AG04449 (cell line): ENCODE results near the gene SYK.

ENCODE experiments used
- CTCF ChIA-PET: fragments of 350-600 bp; formaldehyde crosslinking; extraction: SDS; loops from one replicate; lab custom pipeline; 2021; ENCODE audit warnings: antibody characterized with exemption; lab: Yijun Ruan, JAX
- POLR2A ChIA-PET: fragments of 400-600, 350-600 bp; formaldehyde crosslinking; extraction: SDS; loops from one replicate; lab custom pipeline; 2020; ENCODE audit warnings: antibody characterized with exemption, inconsistent platforms; lab: Yijun Ruan, JAX
- DNase-seq: peaks from one replicate; pipeline ENCODE4 v3.0.0-alpha.2; 2010; ENCODE audit warnings: low read depth, low spot score
- H3K4me3 ChIP-seq: 2 replicates; pipeline ENCODE4 v1.5.1; 2011; ENCODE audit warnings: low read depth, mild to moderate bottlenecking, control low read depth, low read length
- TF ChIP-seq, protein P1 (sequence below): IDR thresholded peaks from one replicate; pipeline ENCODE4 v1.5.1; 2011; ENCODE audit warnings: mild to moderate bottlenecking, moderate library complexity, low read length, control low read depth, inconsistent platforms; ENCODE audit not compliant: insufficient read depth; ENCODE audit errors: missing control alignments

The SYK gene

DNA sequence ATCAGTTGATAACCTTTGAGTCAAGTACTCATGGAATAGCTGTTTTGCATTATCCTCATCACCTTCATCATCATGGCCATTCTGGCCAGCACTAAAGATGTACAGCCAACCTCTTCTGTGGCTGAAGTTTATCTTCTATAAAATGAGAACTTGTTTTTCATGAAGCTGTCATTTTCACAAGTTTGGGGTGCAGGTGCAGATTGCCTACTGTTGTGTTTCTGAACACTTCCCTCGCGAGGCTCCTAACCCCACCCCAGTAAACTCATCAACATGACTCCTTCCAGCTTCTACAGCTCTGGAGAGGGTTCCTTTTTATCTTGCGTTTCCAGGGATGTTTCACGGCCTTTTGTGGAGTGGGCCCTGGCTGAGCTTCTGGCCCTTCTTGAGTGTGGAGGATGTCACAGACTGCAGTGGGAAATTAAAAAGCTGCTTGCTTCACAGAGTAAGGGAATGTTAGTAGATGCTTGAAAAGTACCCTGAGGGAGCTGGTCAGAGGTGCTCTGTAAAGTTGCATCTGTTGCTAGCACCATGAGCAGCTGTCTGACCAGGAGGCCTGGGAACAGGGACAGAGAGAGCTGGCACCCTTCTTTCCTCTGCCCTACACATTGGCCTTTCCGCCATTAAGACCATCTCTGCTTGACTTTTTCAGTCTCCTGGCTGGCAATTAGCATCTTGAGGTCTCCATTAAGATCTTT is 24.9 kb downstream of the SYK start:
- POLR2A ChIA-PET = no interaction called here
- no peak overlapping the region for H3K4me3 ChIP-seq
- DNase-seq = no peak
- CTCF ChIA-PET = no interaction called here
- TF ChIP-seq, protein P1, sequence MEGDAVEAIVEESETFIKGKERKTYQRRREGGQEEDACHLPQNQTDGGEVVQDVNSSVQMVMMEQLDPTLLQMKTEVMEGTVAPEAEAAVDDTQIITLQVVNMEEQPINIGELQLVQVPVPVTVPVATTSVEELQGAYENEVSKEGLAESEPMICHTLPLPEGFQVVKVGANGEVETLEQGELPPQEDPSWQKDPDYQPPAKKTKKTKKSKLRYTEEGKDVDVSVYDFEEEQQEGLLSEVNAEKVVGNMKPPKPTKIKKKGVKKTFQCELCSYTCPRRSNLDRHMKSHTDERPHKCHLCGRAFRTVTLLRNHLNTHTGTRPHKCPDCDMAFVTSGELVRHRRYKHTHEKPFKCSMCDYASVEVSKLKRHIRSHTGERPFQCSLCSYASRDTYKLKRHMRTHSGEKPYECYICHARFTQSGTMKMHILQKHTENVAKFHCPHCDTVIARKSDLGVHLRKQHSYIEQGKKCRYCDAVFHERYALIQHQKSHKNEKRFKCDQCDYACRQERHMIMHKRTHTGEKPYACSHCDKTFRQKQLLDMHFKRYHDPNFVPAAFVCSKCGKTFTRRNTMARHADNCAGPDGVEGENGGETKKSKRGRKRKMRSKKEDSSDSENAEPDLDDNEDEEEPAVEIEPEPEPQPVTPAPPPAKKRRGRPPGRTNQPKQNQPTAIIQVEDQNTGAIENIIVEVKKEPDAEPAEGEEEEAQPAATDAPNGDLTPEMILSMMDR = no peak

DNA sequence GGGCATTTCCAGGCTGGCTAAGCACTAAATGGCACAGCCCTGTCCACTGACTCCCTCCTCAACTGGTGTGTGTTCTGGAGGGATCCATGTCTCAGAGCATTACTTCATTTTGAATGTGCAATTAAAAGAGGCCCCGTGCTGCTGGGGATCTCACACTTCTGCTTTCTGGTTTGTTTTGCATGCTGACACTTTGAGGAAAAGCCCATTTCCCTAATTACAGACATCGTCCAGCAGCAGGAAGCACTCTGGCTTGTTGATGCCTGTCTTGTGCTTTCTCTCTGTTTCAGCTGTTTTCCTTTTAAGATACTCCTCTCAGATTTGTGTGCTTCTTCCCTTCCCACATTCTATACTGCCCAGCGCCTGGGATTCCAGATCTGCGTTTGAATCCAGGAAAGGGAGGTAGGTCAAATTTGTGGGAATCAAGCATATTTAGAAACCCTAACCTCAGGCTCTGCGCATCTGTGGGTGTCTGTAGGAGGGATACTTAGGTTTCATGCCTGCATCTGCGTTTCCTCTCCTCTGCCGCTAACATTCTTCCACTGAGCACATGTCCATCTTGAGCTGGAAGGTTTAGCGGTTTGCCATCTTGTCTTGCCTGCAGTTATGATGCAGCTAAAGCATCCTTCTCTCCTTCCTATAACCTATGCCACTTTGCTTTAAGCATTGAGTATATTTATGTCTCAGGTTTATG is 25.7 kb downstream of the SYK start:
- no peak overlapping the region for H3K4me3 ChIP-seq
- POLR2A ChIA-PET = no interaction called here
- DNase-seq = no peak

DNA sequence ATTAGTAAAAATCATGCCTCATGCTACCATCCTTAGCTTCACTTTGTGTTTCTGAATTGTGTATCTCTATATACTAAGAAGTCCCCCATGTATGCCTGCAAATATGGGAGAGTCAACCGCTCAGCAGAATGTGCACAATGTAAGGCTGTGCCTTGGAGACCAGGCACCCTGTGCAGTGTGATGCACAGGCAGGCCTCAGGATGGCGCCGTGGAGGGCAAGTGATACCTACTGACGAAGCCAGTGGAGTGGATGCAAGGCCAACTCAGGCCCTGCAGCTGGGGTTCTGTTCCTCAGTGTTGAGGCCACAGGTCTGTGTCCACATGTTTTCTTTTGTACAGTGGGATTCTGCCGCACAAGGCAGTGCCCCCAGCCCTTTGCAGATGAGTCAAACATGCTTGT is 28.4 kb downstream of the SYK start:
- TF ChIP-seq, protein P1 = no peak

More for the DNA sequence above, 25.7 kb downstream of the SYK start:
- TF ChIP-seq, protein P1 = no peak
- CTCF ChIA-PET = no interaction called here

DNA sequence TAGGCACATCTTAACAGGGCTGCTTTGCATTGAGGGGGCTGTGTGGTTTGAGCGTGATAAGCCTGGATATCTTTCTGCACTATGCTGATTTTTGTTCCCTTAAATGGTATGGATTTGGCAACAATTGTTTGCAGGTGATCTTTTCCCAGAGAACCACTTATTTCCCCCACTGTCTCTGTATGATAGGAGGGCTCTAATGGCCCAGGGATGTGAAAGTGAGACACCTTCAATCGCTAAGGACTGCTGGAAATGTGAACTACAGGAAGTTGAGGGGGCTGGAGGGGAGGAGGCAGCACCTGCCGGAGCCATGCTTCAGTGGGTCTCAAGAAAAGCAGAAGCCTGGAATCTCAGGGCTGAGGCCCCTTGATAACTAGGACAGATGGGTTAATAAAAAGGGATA is 29.4 kb downstream of the SYK start:
- POLR2A ChIA-PET = no interaction called here
- H3K4me3 ChIP-seq = no peak overlapping the region
- TF ChIP-seq, protein P1 = no peak
- DNase-seq = no peak
- CTCF ChIA-PET = no interaction called here

More for the DNA sequence above, 28.4 kb downstream of the SYK start:
- no peak overlapping the region for H3K4me3 ChIP-seq
- ChIA-PET CTCF (no interaction called here), POLR2A (no interaction called here)
- no peak for DNase-seq

DNA sequence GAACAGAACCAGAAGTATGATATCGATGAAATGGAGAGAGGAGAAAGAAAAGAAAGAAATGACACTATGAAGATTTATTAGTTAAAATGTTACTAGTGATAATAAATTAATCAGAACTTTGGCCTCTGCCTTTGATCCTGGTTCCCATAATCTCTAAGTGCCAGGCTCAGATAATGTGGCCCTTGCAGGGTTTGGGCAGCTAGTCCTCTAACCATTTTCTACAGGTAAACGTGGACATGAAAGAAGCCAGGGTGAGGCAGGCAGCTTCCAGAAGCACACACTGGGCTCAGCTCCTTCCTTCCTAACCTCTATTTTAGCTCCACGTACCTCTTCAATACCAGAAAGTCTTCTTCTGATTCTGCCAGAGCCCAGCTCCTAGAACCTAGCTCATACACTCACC is 30.6 kb downstream of the SYK start:
- TF ChIP-seq, protein P1 = no peak
- CTCF ChIA-PET = no interaction called here
- POLR2A ChIA-PET = no interaction called here
- DNase-seq = no peak
- H3K4me3 ChIP-seq = no peak overlapping the region

DNA sequence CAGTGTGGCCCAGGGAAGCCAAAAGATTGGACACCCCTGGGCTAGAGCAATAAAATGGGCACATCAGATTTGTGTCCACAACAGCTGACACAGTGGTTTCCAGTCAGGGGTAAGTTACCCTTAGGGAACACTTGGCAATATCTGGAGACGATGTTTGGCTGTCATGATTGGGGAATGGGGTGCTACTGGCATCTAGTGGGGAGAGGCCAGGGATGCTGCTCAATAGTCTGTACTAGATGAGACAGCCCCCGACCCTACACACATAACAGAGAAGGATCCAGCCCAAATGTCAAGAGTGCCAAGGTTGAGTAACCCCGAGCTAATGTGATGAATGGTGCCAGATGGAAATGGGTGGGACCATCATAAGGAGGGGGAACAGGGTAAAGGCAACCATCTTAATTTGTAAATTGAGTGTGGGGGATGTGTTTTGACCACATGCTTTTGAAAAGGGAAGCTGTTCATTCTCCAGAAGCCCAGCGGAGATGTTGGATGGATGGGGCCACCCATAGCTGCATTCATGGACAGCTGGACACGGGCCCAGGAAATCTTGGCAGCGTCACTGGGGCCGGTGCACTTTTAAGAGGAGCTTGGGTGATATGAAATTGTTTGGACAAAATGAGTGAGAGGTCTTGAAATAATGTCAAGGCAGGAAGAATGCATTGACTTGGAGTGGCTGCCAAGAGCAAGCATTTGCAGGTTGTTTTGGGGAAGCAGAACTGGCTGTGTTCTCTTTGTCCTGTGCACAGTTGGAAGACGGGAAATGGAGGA is 33.4 kb downstream of the SYK start:
- no peak for DNase-seq
- POLR2A ChIA-PET = no interaction called here
- TF ChIP-seq, protein P1 = no peak
- H3K4me3 ChIP-seq = no peak overlapping the region
- CTCF ChIA-PET = no interaction called here
